Activated naive CD4-positive, alpha-beta T cell treated with anti-CD3 and anti-CD28 coated beads, Interleukin-2, amount 50 U/mL, for 72 hours (primary cell): ENCODE results near the gene MAN2B1. TPM values are rescaled to one million over a fixed set of nuclear protein-coding genes. Genes with fewer than 3 reads are reported as not detected.

Experiments
- ATAC-seq, 2 donors: fragments of 150-1000 bp; cut with Tn5 transposase; 2 replicates each; pipeline ENCODE4 v1.10.0; 2021; ENCODE audit warnings: mild to moderate bottlenecking in 2 of 2, moderate library complexity in 2 of 2
- DNase-seq, 2 donors: peaks; one replicate each; pipeline ENCODE4 v3.0.0; 2021 to 2022; ENCODE audit warnings: low spot score in 2 of 2
- H3K27ac Mint-ChIP-seq, 2 donors: one replicate each; pipeline ENCODE4 v1.8.0; 2022; ENCODE audit warnings: mild to moderate bottlenecking in 2 of 2, mixed read lengths in 2 of 2
- H3K36me3 Mint-ChIP-seq, 2 donors: one replicate each; pipeline ENCODE4 v1.8.0; 2022; ENCODE audit warnings: mixed read lengths in 2 of 2
- H3K9me3 Mint-ChIP-seq, 2 donors: one replicate each; pipeline ENCODE4 v1.8.0; 2022; ENCODE audit warnings: mixed read lengths in 2 of 2
- total RNA-seq, 2 donors: library from RNA; stranded (reverse); gene quantifications; one replicate each; pipeline ENCODE4 v1.2.3, GENCODE V29; 2022

Gene MAN2B1
- total RNA-seq, 2 donors from 2014 or later, result 136 to 174 TPM

DNA sequence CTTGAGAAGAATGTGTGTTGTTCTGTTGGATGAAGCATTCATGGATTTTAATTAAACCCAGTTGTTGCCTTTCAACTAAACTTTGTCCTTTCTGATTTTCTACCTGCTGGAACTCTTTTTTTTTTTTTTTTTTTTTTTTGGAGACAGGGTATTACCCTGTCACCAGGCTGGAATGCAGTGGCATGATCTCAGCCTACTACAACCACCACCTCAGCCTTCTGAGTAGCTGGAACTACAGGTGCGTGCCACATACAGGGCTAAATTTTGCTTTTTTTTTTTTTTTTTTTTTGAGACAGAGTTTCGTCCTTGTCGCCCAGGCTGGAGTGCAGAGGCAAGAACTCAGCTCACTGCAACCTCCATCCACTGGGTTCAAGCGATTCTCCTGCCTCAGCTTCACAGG is 48.9 kb downstream of the MAN2B1 start:
- ATAC-seq, result no peak
- DNase-seq, result no peak
- no peak overlapping the region for H3K27ac Mint-ChIP-seq
- peaks cover 0 to 25% of the 10 kb centered on the region in 2 donors for H3K36me3 Mint-ChIP-seq
- H3K9me3 Mint-ChIP-seq, result no peaks in the 10 kb centered on the region

DNA sequence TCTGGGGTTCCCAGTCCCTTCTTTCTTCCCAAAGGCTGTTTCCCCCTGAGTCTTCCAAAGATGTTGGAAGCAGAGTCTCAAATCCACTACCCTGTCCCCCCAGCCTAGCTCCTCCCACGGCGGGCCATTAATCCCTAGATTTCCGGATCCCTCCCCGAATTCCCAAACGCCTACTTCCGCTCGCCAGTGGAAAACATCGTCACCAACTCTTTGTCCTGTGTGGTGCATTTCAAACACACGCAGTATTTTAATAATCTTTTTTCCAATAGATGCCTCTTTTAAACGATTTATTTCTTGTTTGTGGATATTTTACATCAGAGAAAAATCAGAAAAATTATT is 55.2 kb downstream of the MAN2B1 start:
- no peak for ATAC-seq
- Mint-ChIP-seq H3K36me3 (peaks cover 8 to 30% of the 10 kb centered on the region in 2 donors), H3K27ac (peak overlapping the region; percentile 92 to 99), H3K9me3 (no peaks in the 10 kb centered on the region)
- no peak for DNase-seq

DNA sequence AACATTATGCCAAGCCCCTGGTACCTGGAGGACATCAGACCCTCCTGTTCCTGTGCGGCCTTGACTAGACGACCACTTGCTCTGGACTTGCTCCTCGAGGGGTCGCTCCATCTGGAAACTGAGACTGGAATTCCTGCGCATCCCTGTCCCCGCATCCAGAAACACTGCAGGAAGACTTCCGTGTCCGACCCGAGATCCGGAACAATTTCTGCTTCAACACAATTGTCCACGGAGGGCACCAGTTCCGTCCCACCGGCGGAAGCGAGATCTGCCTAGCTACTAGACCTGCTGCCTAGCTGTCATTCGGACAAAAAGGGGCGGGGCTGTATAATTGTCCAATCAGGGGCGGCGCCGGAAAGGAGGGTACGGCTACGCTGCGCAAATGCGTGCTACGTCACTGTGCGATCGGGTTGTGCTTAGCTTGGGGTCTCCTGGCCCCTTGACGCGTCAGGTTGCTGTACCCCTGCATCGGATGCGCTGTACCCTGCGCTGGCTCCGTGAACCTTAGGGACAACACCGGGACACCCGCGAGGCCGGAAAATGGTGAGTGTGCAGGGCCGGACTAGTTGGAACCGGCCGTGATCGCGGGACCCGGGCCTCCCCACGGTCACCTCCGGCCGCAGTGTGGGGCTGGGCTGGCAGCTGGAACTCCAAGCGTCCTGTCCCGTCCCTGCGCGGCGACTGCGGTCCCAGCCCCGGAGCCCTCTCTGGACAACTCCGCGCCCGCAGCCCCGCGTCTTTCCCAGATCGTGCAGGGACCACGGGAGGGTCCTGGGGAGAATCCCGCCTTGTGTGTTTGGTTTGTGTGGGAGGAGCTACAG is 55.8 kb downstream of the MAN2B1 start, which contains the start of the genes ZNF490 and ZNF791:
TSS of gene ZNF490 (minus strand) at position 274 of the 821 bp plus-strand sequence. CDS start at position 141, 133 bp downstream.
TSS of gene ZNF791 (plus strand) at position 381 of the 821 bp plus-strand sequence. CDS start at position 541, 160 bp downstream.
- H3K27ac Mint-ChIP-seq, result peak within 1 kb of the TSS; percentile 92 to 99
- peak; percentile 91 to 97 for ATAC-seq
- H3K9me3 Mint-ChIP-seq, result no peaks in the 10 kb centered on the region
- peaks cover 8 to 24% of the 10 kb centered on the region in 2 donors for H3K36me3 Mint-ChIP-seq
- DNase-seq, result peak; percentile 92 to 98

DNA sequence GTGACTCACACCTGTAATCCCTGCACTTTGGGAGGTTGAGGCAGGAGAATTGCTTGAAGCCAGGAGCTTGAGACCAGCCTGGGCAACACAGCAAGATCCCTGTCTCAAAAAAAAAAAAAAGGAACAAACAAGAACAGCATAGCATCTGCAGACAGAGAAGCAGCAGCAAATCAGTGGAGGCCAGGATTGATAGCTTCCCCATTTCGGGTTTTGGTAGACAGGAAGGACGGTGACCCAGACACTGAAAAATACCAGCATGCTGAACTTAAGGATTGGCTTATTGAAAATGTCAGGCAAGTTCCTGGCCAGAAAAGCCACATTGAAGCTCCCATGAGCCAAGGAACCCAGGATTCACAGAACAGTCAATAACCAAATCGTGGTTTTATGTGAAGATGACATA is 58.9 kb downstream of the MAN2B1 start:
- Mint-ChIP-seq H3K27ac (no peak overlapping the region), H3K36me3 (peaks cover 8 to 19% of the 10 kb centered on the region in 2 donors), H3K9me3 (no peaks in the 10 kb centered on the region)
- no peak for ATAC-seq
- DNase-seq, result no peak

- ATAC-seq (no peak), DNase-seq (no peak)
- Mint-ChIP-seq H3K27ac (no peak overlapping the region), H3K36me3 (peaks cover 8 to 19% of the 10 kb centered on the region in 2 donors), H3K9me3 (no peaks in the 10 kb centered on the region)
Observed at GRCh38 chr19:12606796-12607195, 59.7 kb downstream of the MAN2B1 start.

DNA sequence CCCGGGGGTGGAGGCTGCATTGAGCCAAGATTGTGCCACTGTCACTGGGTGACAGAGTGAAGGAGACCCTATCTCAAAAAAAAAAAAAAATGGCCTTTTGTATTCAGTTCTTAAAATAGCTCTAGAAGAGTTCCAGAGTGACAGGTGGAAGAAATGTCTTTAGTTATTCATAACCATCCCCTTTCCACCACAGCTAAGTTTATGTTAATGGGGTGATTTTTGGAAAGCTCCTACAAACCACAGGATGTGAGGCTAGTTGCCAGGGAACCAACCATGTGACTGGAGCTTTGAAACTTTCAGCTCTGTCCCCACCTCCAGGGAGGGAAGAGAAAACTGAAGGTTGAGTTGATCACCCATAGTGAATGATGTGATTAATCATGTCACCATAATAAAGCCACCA is 62.8 kb downstream of the MAN2B1 start:
- peak overlapping the region; percentile 72 to 84 for H3K27ac Mint-ChIP-seq
- H3K9me3 Mint-ChIP-seq, result no peaks in the 10 kb centered on the region
- DNase-seq, result peak; percentile 38 to 59
- H3K36me3 Mint-ChIP-seq, result peaks cover 0 to 6% of the 10 kb centered on the region in 2 donors
- ATAC-seq, result peak; percentile 99

DNA sequence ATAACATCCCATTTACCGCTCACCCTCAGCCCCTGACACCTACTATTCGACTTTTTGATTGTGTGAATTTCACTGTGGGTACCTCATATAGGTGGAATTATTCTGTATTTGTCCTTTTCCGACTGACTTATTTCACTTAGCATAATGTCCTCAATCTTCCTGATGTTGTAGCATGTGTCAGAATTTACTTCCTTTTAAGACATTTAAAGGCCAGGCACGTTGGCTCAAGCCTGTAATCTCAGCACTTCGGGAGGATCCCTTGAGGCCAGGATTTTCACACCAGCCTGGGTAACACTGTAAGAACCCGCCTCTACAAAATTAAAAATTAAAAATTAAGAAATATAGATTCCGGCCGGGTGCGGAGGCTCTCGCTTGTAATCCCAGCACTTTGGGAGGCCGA is 68.9 kb downstream of the MAN2B1 start:
- DNase-seq, result no peak

GRCh38 chr19:12596927-12597548 is 69.5 kb downstream of the MAN2B1 start:
- Mint-ChIP-seq H3K36me3 (no peaks in the 10 kb centered on the region), H3K27ac (no peak overlapping the region), H3K9me3 (no peaks in the 10 kb centered on the region)
- ATAC-seq, result no peak
- DNase-seq, result no peak

More for the DNA sequence above, 68.9 kb downstream of the MAN2B1 start:
- Mint-ChIP-seq H3K36me3 (no peaks in the 10 kb centered on the region), H3K9me3 (no peaks in the 10 kb centered on the region), H3K27ac (no peak overlapping the region)
- no peak for ATAC-seq

Other genes with a start within 250 kb of the MAN2B1 start
- 10 to 100 TPM in 1 of 2 donors, 1 to 10 TPM in 1; 3.6 to 11.6 TPM for gene ZNF443, start 225.7 kb downstream of the MAN2B1 start, total RNA-seq
- gene ZNF709, start 181.9 kb downstream of the MAN2B1 start, total RNA-seq, result 1 to 10 TPM; 1.6 to 3.5 TPM
- gene ZNF564, start 115.3 kb downstream of the MAN2B1 start, total RNA-seq, result 10 to 100 TPM in 1 of 2 donors, 1 to 10 TPM in 1; 4.6 to 12.9 TPM
- gene ZNF490, start 55.9 kb downstream of the MAN2B1 start, total RNA-seq, result 1 to 10 TPM; 5.2 to 8.4 TPM
- gene ZNF791, start 55.8 kb downstream of the MAN2B1 start, total RNA-seq, result 10 to 100 TPM; 14.7 to 16.7 TPM
- 10 to 100 TPM; 14.9 to 21.8 TPM for gene WDR83, start 65 bp upstream of the MAN2B1 start, total RNA-seq
- 100 to 1,000 TPM; 148 to 193 TPM for gene DHPS, start 15.1 kb upstream of the MAN2B1 start, total RNA-seq
- not detected for gene GNG14, start 21.3 kb upstream of the MAN2B1 start, total RNA-seq
- gene FBXW9, start 29.9 kb upstream of the MAN2B1 start, total RNA-seq, result 1 to 10 TPM; 7.1 to 9.5 TPM
- gene TNPO2, start 57.2 kb upstream of the MAN2B1 start, total RNA-seq, result 100 to 1,000 TPM in 1 of 2 donors, 10 to 100 TPM in 1; 89.6 to 100 TPM
- 100 to 1,000 TPM; 122 to 167 TPM for gene TRIR, start 67.9 kb upstream of the MAN2B1 start, total RNA-seq
- 10 to 100 TPM; 46.4 to 56.9 TPM for gene GET3, start 70.8 kb upstream of the MAN2B1 start, total RNA-seq
- not detected for gene BEST2, start 85.0 kb upstream of the MAN2B1 start, total RNA-seq
- gene HOOK2, start 108.8 kb upstream of the MAN2B1 start, total RNA-seq, result 10 to 100 TPM; 37.9 to 41.5 TPM
- gene JUNB, start 124.7 kb upstream of the MAN2B1 start, total RNA-seq, result 100 to 1,000 TPM; 400 to 402 TPM
- 100 to 1,000 TPM; 317 to 357 TPM for gene PRDX2, start 135.1 kb upstream of the MAN2B1 start, total RNA-seq
- 10 to 100 TPM; 39.4 to 42.7 TPM for gene THSD8, start 135.3 kb upstream of the MAN2B1 start, total RNA-seq
- 10 to 100 TPM; 37.0 to 41.4 TPM for gene RNASEH2A, start 139.8 kb upstream of the MAN2B1 start, total RNA-seq
- gene RTBDN, start 167.8 kb upstream of the MAN2B1 start, total RNA-seq, result not detected
- gene MAST1, start 171.8 kb upstream of the MAN2B1 start, total RNA-seq, result 1 to 10 TPM in 1 of 2 donors, under 1 TPM in 1; 0.77 to 4.6 TPM
- 10 to 100 TPM; 26.0 to 31.6 TPM for gene DNASE2, start 214.7 kb upstream of the MAN2B1 start, total RNA-seq
- under 1 TPM; 0.46 to 0.54 TPM for gene KLF1, start 220.5 kb upstream of the MAN2B1 start, total RNA-seq
- gene GCDH, start 224.4 kb upstream of the MAN2B1 start, total RNA-seq, result 10 to 100 TPM; 41.8 to 48.9 TPM